Right renal pelvis (tissue), 4 donors: ENCODE measurements around the gene SIK3. TPM values are rescaled to one million over a fixed set of nuclear protein-coding genes. Genes with fewer than 3 reads are reported as not detected.
"Not testable (repeated sequence)": the region's sequence is repeated elsewhere in the genome, so short reads cannot be mapped to it uniquely, and the experiment has no call there.

Experiments used
- DNase-seq, 4 donors: peaks; one replicate each; pipeline ENCODE4 v3.0.0-alpha.2; 2013; ENCODE audit warnings: low read depth in 4 of 4, low spot score in 3 of 4, missing footprints in 1 of 4
- polyA plus RNA-seq, 4 donors: library from polyadenylated mRNA; unstranded; fragments of 120-200 nt; gene quantifications; one replicate each; pipeline ENCODE4 v1.2.1, GENCODE V29; 2013; ENCODE audit not compliant: insufficient read length in 4 of 4

The SIK3 gene
- polyA plus RNA-seq, 4 donors: 30.9 to 35.9 (median 34.4) TPM

- DNase-seq: no peak
Measured at GRCh38 chr11:116853461-116854073, 244.7 kb downstream of the SIK3 start.

GRCh38 chr11:116852261-116853031, 245.8 kb downstream of the SIK3 start:
- no peak for DNase-seq

GRCh38 chr11:116851626-116852025, 246.6 kb downstream of the SIK3 start:
- no peak for DNase-seq

GRCh38 chr11:116849486-116849885, 248.7 kb downstream of the SIK3 start:
- DNase-seq: no peak

GRCh38 chr11:116849060-116849459, 249.2 kb downstream of the SIK3 start:
- DNase-seq: no peak

- no peak for DNase-seq
Measured at GRCh38 chr11:116847612-116848011, 250.6 kb downstream of the SIK3 start.

GRCh38 chr11:116844722-116845121, 253.5 kb downstream of the SIK3 start:
- no peak for DNase-seq

GRCh38 chr11:116843661-116844060, 254.6 kb downstream of the SIK3 start:
- DNase-seq: no peak

- DNase-seq: no peak
Measured at GRCh38 chr11:116842909-116843308, 255.3 kb downstream of the SIK3 start.

- DNase-seq: no peak
Measured at GRCh38 chr11:116842117-116842516, 256.1 kb downstream of the SIK3 start.

- no peak for DNase-seq
Measured at GRCh38 chr11:116840746-116841296, 257.4 kb downstream of the SIK3 start.

GRCh38 chr11:116840224-116840745, 257.9 kb downstream of the SIK3 start:
- DNase-seq: no peak

GRCh38 chr11:116838321-116839084, 259.7 kb downstream of the SIK3 start:
- DNase-seq: no peak

GRCh38 chr11:116837231-116838091, 260.8 kb downstream of the SIK3 start, which contains the start of gene APOA1:
Gene APOA1 (minus strand): TSS chr11:116837622. CDS start chr11:116837387, 235 bp downstream.
- DNase-seq: no peak

GRCh38 chr11:116836632-116836991, 261.6 kb downstream of the SIK3 start:
- DNase-seq: no peak

- DNase-seq: peak; percentile 84 to 90 (median 86)
Measured at GRCh38 chr11:116835791-116836631, 262.2 kb downstream of the SIK3 start.

- DNase-seq: peak in 2 of 4 donors; percentile 23
Measured at GRCh38 chr11:116835042-116835772, 263.0 kb downstream of the SIK3 start.

GRCh38 chr11:116834535-116835041, 263.6 kb downstream of the SIK3 start:
- not testable (repeated sequence) for DNase-seq
